ENCODE results near the gene PWP1.

The PWP1 gene

GRCh38 chr12:107645630-107646333 lies 39.8 kb upstream of the PWP1 start:
- no peak overlapping the region for H3K4me3 ChIP-seq (ENCODE audit: low read length)
- no peaks in the 10 kb centered on the region for H3F3A ChIP-seq (ENCODE audit: insufficient read depth, low read length)
- H3K4me2 ChIP-seq (ENCODE audit: low read depth, low read length) = no peak overlapping the region
- H4K20me1 ChIP-seq (ENCODE audit: insufficient read depth, low read length) = no peaks in the 10 kb centered on the region
- no peak overlapping the region for H2AFZ ChIP-seq (ENCODE audit: low read length)
- no peaks in the 10 kb centered on the region for H3K4me1 ChIP-seq (ENCODE audit: low read length)
- no peaks in the 10 kb centered on the region for H3K79me2 ChIP-seq (ENCODE audit: low read length)
- DNase-seq = no peak
- no peak overlapping the region for H3K27ac ChIP-seq (ENCODE audit: low read length)
- TF ChIP-seq EZH2 (optimal IDR thresholded peaks at IDR 0.05; ENCODE audit: low read depth, low read length) (no peak), CTCF (IDR thresholded peaks at IDR 0.05; ENCODE audit: low read length) (no peak), EZH2phosphoT487 (IDR thresholded peaks at IDR 0.05; ENCODE audit: low read length) (no peak)
- H3K9me2 ChIP-seq (replicated peaks; ENCODE audit: insufficient read depth, low read length) = no peaks in the 10 kb centered on the region
- H3K36me3 ChIP-seq (replicated peaks; ENCODE audit: insufficient read depth, low read length) = no peaks in the 10 kb centered on the region
- H3K9me3 ChIP-seq (replicated peaks; ENCODE audit: insufficient read depth, low read length) = no peaks in the 10 kb centered on the region
- H3K27me3 ChIP-seq (replicated peaks; ENCODE audit: insufficient read depth, low read length) = no peaks in the 10 kb centered on the region
- no peak overlapping the region for H3K9ac ChIP-seq (ENCODE audit: low read length)

- no peak overlapping the region for H3K27ac ChIP-seq (ENCODE audit: low read length)
- H4K20me1 ChIP-seq (ENCODE audit: insufficient read depth, low read length) = no peaks in the 10 kb centered on the region
- H3K4me1 ChIP-seq (ENCODE audit: low read length) = no peaks in the 10 kb centered on the region
- H3K4me2 ChIP-seq (ENCODE audit: low read depth, low read length) = no peak overlapping the region
- DNase-seq = no peak
- H3F3A ChIP-seq (ENCODE audit: insufficient read depth, low read length) = no peaks in the 10 kb centered on the region
- H3K79me2 ChIP-seq (ENCODE audit: low read length) = no peaks in the 10 kb centered on the region
- no peaks in the 10 kb centered on the region for H3K9me2 ChIP-seq (replicated peaks; ENCODE audit: insufficient read depth, low read length)
- H3K9ac ChIP-seq (ENCODE audit: low read length) = no peak overlapping the region
- no peaks in the 10 kb centered on the region for H3K9me3 ChIP-seq (replicated peaks; ENCODE audit: insufficient read depth, low read length)
- no peak overlapping the region for H3K4me3 ChIP-seq (ENCODE audit: low read length)
- H2AFZ ChIP-seq (ENCODE audit: low read length) = no peak overlapping the region
- no peaks in the 10 kb centered on the region for H3K36me3 ChIP-seq (replicated peaks; ENCODE audit: insufficient read depth, low read length)
- no peak for TF ChIP-seq CTCF (IDR thresholded peaks at IDR 0.05; ENCODE audit: low read length)
- TF ChIP-seq EZH2 (optimal IDR thresholded peaks at IDR 0.05; ENCODE audit: low read depth, low read length) = no peak
- no peaks in the 10 kb centered on the region for H3K27me3 ChIP-seq (replicated peaks; ENCODE audit: insufficient read depth, low read length)
Observed at GRCh38 chr12:107646436-107646835, 39.2 kb upstream of the PWP1 start.

- H3K4me1 ChIP-seq (ENCODE audit: low read length) = 0 out of 2 replicates have a peak, but pooled peaks cover 6% of the 10 kb centered on the region
- H3K9me3 ChIP-seq (replicated peaks; ENCODE audit: insufficient read depth, low read length) = no peaks in the 10 kb centered on the region
- no peaks in the 10 kb centered on the region for H3F3A ChIP-seq (ENCODE audit: insufficient read depth, low read length)
- no peak overlapping the region for H3K4me2 ChIP-seq (ENCODE audit: low read depth, low read length)
- no peak for DNase-seq
- H3K9me2 ChIP-seq (replicated peaks; ENCODE audit: insufficient read depth, low read length) = no peaks in the 10 kb centered on the region
- H3K27me3 ChIP-seq (replicated peaks; ENCODE audit: insufficient read depth, low read length) = no peaks in the 10 kb centered on the region
- no peaks in the 10 kb centered on the region for H3K79me2 ChIP-seq (ENCODE audit: low read length)
- H2AFZ ChIP-seq (ENCODE audit: low read length) = no peak overlapping the region
- no peak overlapping the region for H3K27ac ChIP-seq (ENCODE audit: low read length)
- H3K36me3 ChIP-seq (replicated peaks; ENCODE audit: insufficient read depth, low read length) = no peaks in the 10 kb centered on the region
- no peaks in the 10 kb centered on the region for H4K20me1 ChIP-seq (ENCODE audit: insufficient read depth, low read length)
- H3K9ac ChIP-seq (ENCODE audit: low read length) = no peak overlapping the region
- TF ChIP-seq EZH2phosphoT487 (IDR thresholded peaks at IDR 0.05; ENCODE audit: low read length) (no peak), EZH2 (optimal IDR thresholded peaks at IDR 0.05; ENCODE audit: low read depth, low read length) (no peak), CTCF (IDR thresholded peaks at IDR 0.05; ENCODE audit: low read length) (no peak)
- H3K4me3 ChIP-seq (ENCODE audit: low read length) = no peak overlapping the region
Observed at GRCh38 chr12:107649661-107650061, 35.9 kb upstream of the PWP1 start.

Measured in MM.1S (cell line).